HG02973 (cell line): ENCODE results near the gene PAK2.
"Not testable (repeated sequence)": the region's sequence is repeated elsewhere in the genome, so short reads cannot be mapped to it uniquely, and the experiment has no call there.

Experiments used
- ATAC-seq: cut with Tn5 transposase; IDR thresholded peaks from one replicate; pipeline ENCODE4 v1.9.1; 2021; ENCODE audit warnings: moderate library complexity; ENCODE audit not compliant: unreplicated experiment

Gene PAK2

DNA sequence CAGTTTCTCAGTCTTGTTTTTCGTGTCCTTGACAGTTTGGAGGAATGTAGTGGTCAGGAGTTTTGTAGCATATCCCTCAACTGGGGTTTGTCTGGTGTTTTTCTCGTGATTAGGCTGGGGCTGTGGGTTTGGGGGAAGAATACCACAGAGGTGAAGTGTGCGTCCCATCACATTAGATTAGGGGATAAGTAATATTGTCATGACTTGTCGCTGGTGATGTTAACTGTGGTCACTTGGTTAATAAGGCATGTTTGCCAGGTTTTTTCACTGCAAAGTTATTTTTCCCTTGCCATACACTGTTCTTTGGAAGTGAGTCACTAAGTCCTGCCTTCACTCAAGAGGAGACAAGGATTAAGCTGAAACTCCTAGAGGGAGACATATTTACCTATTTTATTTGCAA lies 39.1 kb downstream of the PAK2 start:
- no peak for ATAC-seq

DNA sequence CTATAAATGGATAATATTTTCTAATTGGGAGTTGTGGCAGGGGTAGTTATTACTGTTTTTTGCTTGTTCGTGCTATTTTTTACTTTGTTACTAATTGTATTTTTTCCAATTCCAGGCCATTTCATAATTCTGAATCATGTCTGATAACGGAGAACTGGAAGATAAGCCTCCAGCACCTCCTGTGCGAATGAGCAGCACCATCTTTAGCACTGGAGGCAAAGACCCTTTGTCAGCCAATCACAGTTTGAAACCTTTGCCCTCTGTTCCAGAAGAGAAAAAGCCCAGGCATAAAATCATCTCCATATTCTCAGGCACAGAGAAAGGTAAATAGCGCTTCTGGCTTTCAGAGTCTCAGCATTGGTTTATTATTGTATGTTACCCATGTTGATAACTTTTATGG lies 42.9 kb downstream of the PAK2 start:
- no peak for ATAC-seq

DNA sequence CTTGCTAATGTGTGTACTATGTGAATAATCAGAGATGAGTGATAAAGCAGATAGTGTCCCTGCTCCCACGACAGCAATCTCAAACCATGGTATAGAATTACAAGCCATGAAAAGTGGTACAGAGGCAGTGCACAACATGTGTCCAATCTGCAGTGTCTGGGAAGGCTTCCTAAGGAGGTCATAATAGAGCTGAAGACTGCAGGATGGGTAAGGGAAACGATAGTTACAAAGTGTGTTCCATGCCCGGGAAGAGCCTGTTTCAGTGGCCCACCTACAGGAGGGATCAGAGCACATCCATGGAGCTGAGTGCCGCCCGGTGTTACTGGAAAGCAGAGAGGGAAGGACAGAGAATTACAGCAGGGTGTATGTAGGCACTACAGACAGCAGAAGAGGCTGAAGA lies 48.9 kb downstream of the PAK2 start:
- ATAC-seq, result no peak

DNA sequence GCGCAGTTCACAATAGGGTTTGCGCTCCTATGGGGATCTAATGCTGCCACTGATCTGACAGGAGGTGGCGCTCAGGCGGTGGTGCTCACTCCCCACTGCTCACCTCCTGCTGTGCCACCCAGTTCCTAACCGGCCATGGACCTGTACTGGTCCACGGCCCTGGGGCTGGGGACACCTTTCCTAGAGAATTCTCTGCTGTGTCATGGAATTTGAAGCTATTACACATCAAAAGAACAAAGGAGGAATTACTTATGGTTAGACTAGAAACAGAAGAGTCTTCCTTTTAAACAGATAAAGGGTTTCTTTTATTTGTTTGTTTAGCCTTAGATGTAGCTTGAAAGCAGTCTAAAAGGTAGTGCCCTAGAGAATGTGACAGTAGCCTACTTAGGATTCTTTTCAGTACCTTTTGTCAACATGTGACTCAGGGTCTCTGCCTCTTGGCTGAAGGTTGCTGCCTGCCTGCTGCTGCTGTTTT lies 50.3 kb downstream of the PAK2 start:
- ATAC-seq, result no peak

DNA sequence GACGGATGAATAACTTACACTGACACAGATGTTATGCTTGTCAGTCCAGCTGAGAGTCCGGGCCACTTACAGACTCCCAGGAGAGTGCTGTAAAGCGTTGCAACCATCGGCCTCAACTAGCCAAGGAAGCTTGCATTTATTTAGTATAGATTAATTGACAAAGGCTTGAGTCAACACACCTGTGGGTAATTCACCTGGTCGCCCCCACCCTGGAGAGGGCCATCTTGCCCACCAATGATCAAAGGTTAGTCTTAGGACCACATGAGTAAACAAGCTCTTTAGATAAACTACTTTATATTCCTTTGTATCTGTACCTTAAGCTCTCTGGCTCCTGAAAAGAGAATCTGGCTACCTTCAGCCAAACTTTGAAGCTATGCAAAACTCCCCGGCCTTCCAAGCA lies 51.0 kb downstream of the PAK2 start:
- ATAC-seq, result no peak

DNA sequence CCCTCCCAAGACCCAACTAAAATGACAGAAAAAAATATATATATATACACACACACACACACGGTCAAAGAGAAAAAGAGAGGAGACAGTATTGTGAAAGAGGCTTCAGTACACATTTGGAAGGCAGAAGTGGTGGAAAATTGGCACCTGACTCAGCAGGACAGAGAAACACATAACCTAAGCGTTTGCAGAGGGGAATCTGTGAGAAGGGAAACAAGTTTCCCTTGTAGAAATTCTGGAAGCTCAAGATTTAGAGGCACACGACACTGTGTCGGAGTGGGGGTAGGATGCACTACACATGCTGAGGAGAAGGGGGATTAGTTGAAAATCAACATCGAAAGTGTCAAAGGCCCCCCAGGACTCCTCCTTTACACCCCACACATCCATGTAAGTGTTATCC lies 53.1 kb downstream of the PAK2 start:
- no peak for ATAC-seq

DNA sequence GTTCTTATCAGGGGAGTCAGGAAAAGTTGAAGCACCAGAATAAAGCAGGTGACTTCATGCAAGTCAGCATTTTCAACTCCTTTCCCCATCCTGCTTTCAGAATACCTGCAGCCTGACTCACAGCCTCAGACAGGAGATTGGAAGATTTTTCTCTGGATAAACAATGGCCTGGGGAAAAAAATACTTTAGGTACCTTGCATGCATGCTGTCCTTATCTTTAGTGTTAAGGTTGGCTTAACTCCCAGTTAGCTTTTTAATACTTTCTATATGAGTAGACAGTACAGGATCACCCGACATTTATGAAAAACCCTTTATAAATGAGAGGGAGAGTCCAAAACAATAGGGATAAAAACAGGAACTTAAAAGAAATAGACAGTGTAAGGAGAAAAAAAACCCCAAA lies 53.6 kb downstream of the PAK2 start:
- ATAC-seq, result no peak

DNA sequence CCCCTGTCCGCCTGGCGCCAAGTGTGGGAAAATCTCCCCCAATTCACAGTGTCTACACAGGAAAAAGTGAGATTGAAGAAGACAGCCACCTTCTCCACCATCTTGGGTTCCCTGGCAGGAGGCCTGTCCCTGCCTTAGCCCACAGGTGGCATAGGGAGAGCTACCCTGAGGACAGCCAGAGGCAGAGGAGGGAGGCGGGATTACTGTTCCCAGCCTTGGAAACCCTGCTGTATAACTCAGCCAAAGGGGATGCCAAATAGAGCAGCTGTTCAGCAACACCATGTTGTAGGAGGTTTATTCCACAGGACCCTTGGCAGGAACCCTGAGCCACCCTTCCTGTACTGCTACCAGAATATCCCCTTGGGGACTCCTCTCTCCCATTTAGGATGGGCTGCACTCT lies 54.8 kb downstream of the PAK2 start:
- no peak for ATAC-seq

DNA sequence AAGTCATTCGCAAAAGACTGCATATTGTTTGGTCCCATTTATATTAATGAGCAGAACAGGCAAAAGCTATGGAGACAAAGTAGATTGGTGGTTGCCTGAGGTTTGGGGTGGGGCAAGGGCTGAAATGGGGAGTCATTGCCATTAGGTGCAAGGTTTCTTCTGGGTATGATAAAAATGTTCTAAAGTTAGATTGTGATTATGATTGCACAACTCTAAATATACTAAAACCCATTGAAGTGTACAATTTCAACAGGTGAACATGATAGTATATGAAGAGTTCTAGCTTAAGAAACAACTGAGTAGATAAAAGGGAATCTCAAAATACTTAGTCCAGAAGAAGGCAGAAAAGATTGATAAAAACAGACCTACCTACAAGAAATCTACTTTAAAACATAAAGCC lies 56.7 kb downstream of the PAK2 start:
- no peak for ATAC-seq

DNA sequence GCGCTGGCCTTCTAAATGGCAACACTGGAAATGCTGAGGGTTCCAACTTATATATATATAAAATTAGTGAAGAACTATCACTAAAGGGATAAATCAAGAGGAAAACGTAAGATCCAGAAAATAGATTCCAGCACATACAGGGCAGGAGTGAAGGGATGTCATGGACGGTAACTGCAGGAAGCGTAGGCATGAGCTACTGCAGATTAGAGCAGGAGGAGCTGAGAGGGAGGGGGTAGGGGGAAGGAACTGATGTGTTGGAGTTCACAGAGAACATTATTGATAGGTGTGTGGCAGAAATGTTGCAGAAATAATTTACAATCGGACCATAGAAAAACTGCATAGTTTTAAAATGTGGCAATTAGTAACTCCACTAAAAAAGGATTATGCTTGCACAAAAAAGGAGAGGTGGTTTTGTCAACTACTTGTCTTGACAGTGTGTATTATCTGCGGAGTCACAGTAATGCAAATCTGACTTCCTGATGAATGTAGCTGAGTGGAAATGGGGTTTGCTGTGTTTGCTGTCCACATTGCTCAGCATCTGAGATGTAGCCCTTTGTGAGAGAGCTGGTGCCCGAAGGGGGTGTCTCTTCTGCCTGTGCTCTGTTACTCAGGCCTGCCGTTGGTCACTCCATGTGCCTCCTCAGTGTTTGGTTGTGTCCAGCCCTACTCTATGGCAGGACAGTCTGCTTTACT lies 61.2 kb downstream of the PAK2 start:
- no peak for ATAC-seq

DNA sequence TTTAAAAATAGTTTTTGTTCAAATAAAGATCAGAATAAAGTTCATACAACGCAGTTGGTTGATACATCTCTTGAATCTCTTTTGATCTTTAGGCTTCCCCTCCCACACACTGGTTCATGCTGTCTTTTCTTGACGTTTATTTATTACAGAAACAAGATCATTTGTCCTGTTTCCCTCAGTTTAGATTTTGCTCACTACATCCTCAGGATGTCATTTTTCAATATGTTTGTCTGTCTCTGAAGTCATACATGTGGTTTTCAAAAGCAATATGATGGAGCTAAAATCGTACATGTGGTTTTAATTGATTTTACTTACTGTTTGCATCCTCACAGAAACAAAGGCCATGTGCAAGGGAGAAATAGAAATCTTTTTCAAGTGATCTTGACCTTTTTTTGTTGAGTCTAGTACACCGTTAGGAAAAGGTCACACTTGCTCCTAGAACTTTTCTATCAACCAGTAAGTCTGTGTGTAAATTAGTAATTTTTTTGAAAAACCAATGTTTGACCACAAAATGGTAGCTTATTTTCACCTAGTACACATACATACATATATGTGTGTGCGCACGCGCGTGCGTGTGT lies 64.3 kb downstream of the PAK2 start:
- no peak for ATAC-seq

DNA sequence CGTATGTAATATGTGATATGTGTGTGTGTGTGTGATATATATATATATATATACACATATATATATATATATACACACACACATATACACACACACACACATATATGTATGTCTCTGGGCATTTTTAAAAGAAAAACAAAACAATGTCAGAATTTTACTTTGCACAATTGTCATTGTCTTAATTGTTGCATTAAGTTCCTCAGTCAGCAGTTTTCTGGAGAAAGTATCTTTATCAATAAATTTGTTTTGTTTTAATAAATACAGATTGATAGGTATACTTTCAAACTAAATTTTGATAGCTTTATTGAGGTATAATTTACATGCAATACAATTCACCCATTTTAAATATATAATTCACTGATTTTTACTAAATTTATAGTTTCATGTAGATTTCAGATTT lies 65.1 kb downstream of the PAK2 start:
- ATAC-seq, result no peak

DNA sequence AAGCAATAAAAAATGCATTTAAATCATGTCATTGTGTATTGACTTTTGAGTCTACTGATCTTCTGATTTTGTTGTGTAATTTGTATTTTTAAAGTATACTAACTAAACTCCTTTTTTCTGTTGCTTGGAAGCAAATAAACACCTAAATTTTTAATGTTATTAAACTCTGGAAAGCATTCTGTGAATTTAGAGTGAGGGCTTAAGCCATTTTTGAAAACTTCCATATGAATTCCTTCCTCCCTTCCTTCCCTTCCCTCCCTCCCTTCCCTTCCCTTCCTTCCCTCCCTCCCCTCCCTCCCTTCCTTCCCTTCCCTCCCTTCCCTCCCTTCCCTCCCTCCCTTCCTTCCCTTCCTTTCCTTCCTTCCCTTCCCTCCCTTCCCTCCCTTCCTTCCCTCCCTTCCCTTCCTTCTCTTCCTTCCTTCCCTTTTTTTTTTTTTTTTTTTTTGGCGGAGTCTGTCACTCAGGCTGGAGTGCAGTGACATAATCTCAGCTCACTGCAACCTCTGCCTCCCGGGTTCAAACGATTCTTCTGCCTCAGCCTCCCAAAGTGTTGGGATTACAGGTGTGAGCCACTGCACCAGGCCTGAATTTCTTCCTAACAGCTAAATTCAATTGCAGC lies 71.4 kb downstream of the PAK2 start:
- ATAC-seq, result no peak

DNA sequence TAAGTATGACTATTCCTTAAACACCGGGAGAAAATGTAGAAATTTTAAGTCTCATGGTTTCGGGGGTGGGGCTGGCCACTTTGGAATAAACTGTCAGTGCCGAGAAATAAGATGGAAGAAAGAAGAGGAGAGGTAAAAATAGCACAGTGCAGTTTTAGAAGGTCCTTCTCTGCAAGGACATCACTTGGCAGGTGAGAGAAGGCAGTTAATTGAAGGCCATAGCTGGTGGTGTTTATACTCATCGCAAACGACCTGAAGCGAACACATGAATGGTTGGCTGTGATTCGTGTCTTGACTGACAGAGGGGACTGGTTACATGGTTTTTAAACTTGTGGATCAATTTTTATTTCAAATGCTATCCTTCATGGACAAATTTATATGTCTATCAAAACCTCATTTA lies 73.2 kb downstream of the PAK2 start:
- ATAC-seq, result no peak

DNA sequence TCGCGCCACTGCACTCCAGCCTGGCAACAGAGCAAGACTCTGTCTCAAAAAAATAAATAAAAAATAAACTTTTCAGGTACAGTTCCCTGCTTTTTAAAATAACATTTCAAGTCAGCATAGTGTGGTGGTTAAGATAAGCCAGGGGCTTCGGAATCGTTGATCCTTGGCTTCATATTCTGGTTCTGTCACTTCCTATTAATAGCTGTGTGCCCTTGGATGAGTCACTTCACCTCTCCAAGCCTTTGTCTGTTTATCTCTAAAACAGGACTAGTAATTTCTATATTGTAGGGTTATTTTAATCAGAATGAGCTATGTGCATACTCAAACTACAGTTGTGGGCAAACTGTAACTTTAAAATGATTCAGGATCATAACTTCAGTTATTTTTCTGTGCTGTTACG lies 74.2 kb downstream of the PAK2 start:
- ATAC-seq, result no peak

DNA sequence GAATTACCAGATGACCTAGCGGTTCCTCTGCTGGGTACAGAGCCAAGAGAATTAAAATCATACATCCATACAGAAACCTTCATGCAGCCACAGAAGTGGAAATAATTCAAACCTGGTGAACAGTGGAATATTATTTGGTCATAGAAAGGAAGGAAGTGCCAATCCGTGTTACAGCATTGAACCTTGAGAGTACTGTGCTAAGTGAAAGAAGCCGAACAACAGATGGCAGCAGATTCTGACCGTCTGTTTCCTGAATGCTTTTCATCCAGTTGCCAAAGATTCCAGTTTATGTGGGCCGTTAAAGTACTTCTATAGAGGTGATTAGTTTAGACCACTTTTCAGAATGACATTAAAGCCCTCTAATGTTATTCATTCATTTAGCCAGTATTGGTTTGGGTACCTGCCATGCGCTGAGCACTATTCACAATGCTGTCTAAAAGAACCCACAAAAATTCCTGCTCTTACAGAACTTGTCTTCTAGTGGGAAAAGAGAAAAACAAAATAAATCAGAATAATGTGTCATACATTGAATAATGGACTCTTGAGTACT lies 82.2 kb downstream of the PAK2 start:
- no peak for ATAC-seq

DNA sequence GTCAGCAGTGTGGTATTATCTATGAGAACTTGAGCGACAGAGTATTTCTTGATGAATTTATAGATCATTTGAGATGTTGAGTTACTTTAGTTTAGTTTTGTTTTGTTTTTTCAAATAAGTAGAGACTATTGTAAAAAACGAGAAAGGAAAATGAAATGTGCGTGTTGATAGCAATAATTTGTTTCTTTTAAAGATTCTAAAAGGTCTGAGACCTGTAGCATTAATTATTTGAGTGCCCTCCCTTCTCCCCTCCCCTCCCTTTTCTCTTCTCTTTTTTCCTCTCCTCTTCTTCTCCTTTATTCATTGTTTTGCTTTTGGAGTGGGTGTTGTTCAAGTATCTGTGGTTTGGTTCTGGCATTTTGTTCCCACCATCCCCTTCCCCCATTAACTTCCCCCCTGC lies 90.0 kb downstream of the PAK2 start:
- not testable (repeated sequence) for ATAC-seq

DNA sequence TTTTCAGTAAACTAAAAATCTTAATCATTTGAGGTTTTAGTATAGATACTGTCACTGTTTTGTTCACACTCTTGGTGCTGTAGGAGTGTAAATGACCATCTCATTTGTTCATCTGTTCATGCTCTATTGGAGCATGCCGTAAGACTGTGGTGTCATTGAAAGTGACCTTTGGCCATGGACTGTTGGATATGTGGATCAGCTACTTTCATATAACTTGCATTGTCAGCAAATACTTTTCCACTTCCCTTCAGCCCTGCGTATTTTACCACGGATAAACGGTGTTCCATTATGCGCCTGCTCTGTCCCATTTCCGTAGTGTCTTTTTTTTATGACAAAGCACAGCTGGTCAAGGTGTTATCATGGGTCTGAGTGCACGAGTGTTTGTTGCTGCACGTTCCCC lies 95.4 kb downstream of the PAK2 start:
- no peak for ATAC-seq

DNA sequence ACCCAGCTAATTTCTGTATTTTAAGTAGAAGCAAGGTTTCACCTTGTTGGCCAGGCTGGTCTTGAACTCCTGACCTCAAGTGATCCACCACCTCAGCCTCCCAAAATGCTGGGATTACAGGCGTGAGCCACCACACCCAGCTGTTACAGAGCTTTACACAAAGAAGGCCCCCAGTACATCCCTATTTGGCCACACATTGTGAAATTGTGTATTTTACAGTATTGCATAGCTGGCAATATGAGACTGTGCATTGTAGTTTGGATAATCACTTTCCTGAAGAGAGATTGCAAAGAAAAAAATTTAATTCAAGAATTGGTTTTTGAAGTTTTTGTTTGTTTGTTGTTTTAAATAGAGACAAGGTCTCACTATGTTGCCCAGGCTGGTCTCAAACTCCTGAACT lies 97.0 kb downstream of the PAK2 start:
- not testable (repeated sequence) for ATAC-seq

DNA sequence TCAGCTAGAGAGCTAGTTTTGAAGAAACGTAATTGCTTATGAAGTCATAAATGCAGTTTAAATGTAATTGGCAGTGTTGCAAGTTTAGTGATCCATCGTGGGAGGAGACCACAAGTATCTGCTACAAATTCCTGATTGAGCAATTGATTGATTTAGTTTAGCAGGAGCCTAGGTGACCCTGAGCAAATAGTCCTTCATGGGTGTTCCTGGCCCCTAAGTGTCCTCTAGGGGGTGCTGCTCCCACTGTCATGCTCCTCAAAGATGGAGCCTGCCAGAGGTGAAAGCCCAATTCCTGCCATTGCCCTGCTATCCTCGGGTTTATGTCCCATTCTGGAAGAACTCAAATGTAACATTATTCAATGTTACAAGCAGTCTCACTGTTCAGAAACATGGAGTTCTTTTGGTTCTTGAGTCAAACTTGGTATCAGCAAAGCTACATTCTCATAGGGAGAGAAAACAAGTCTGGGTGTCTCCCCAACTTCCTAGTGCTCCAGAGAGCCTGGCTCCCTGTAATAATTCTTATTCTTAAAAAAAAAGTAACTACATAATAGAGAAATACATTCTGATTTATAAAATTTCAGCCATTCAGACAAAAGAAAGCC lies 98.3 kb downstream of the PAK2 start:
- no peak for ATAC-seq

DNA sequence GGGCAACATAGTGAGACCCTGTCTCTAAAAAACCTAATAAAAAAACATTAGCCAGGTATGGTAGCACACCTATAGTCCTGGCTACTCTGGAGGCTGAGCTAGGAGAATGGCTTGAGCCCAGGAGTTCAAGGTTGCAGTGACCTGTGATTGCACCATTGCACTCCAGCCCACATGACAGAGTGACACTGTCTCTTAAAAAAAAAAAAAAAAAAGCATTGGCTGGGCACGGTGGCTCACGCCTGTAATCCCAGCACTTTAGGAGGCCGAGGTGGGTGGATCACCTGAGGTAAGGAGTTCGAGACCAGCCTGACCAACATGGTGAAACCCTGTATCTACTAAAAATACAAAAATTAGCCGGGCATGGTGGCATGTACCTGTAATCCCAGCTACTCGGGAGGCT lies 99.7 kb downstream of the PAK2 start:
- ATAC-seq, result not testable (repeated sequence)
